ENCODE data around the gene PIAS4.

PIAS4 gene

DNA sequence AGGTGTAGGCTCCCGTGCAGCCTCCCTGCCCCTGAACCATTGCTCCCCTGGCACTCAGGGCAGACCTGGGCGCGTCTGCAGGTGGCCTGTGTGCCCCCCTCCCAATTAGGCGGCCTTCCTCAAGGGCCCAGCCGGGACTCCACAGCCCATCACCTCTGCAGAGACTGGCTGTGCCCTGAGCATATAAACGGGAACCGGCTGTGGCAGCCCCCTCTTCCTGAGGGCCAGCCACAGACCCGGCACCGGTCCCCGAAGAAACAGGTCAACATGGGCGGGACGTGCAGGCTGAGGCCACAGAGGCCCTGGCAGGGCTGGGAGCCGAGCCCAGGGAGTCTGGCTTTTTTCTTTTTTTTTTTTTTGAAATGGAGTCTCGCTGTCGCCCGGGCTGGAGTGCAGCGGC is 12.0 kb downstream of the PIAS4 start:
- Mint-ChIP-seq H3K4me3 (no peak overlapping the region), H3K9me3 (no peaks in the 10 kb centered on the region), H3K4me1 (peaks cover 7% of the 10 kb centered on the region), H3K36me3 (peaks cover 25% of the 10 kb centered on the region), H3K27ac (no peak overlapping the region)
- ATAC-seq (no peak), DNase-seq (ENCODE audit: low spot score in 2 of 2) (no peak)

DNA sequence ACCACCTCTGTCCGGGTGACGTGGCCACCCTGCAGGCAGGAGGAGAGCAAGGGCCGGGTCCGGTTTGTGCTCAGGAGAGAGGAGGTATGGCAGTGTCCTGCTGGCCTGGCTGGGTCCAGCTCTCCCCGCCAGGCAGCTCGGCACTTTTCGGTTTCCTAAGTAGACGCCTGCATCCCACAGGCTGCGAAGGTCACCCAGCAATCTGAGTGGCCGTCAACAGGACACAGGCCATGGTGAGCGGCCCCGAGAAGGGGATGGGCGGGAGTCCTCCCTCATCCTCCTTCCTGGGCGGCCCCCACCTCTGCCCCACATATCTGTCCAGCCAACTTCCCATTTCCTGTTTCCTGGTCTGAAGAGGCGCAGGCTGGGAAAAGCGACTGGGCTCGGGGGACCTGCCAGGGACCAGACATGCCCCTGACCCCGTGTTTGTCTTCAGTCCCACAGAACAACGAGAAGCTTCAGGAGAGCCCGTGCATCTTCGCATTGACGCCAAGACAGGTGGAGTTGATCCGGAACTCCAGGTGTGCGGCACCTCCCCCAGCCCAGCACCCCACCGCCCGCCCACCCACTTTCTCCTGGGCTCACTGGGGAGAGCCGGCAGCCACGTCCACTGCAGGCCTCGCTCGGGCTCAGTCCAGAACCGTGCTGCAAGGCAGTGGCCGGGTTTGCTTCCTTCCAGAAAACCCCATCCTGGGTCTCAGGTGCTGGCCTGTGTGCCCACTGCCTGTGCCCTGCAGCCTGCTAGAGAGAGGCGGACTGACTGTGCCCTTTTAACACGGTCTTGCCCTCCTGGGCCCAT is 16.3 kb downstream of the PIAS4 start:
- Mint-ChIP-seq H3K9me3 (no peaks in the 10 kb centered on the region), H3K4me1 (peaks cover under 1% of the 10 kb centered on the region), H3K4me3 (no peak overlapping the region), H3K27ac (peak overlapping the region; percentile 26), H3K36me3 (peaks cover 33% of the 10 kb centered on the region)
- DNase-seq (ENCODE audit: low spot score in 2 of 2) (no peak), ATAC-seq (no peak)

DNA sequence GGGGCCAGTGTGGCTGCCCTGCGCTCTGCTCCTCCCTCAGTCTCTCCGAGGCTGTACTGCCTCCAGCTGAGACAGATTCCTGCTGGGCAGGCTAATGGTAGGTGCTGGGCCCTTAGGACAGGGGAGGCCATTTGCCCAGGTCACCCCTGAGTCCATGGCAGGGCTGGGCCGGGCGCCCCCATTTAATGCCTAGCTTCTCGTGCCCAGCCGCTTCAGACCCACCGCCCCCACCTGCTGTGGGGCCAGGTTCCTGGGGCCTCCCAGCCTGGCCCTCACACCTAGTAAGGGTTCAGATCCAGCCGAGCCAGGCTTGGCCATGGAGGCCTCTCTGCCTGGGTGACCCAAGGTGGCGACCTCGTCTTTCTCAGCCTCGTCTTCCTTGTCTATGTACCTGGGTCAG is 17.8 kb downstream of the PIAS4 start:
- H3K4me3 Mint-ChIP-seq = no peak overlapping the region
- H3K27ac Mint-ChIP-seq = no peak overlapping the region
- no peaks in the 10 kb centered on the region for H3K9me3 Mint-ChIP-seq
- no peaks in the 10 kb centered on the region for H3K4me1 Mint-ChIP-seq
- ATAC-seq = peak; percentile 19
- peaks cover 42% of the 10 kb centered on the region for H3K36me3 Mint-ChIP-seq
- DNase-seq (ENCODE audit: low spot score in 2 of 2) = no peak

DNA sequence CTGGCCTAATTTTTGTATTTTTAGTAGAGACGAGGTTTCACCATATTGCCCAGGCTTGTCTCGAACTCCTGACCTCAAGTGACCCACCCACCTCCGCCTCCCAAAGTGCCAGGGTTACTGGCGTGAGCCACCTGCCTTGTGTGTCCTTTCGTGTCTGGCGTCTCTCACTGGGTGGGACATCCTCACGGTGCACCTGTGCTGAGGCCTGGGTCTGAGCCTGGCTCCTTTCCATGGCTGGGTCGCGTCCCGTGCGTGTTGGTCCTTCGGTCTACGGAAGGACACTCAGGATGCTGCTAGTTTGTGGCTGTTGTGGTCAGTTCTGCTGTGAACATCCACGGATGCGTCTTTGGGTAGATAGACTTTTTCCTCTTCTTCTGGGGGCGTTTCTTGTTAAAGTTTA is 19.6 kb downstream of the PIAS4 start:
- no peak for ATAC-seq
- H3K27ac Mint-ChIP-seq = no peak overlapping the region
- no peak for DNase-seq (ENCODE audit: low spot score in 2 of 2)
- peaks cover 54% of the 10 kb centered on the region for H3K36me3 Mint-ChIP-seq
- H3K9me3 Mint-ChIP-seq = no peaks in the 10 kb centered on the region
- H3K4me3 Mint-ChIP-seq = no peak overlapping the region
- no peaks in the 10 kb centered on the region for H3K4me1 Mint-ChIP-seq

DNA sequence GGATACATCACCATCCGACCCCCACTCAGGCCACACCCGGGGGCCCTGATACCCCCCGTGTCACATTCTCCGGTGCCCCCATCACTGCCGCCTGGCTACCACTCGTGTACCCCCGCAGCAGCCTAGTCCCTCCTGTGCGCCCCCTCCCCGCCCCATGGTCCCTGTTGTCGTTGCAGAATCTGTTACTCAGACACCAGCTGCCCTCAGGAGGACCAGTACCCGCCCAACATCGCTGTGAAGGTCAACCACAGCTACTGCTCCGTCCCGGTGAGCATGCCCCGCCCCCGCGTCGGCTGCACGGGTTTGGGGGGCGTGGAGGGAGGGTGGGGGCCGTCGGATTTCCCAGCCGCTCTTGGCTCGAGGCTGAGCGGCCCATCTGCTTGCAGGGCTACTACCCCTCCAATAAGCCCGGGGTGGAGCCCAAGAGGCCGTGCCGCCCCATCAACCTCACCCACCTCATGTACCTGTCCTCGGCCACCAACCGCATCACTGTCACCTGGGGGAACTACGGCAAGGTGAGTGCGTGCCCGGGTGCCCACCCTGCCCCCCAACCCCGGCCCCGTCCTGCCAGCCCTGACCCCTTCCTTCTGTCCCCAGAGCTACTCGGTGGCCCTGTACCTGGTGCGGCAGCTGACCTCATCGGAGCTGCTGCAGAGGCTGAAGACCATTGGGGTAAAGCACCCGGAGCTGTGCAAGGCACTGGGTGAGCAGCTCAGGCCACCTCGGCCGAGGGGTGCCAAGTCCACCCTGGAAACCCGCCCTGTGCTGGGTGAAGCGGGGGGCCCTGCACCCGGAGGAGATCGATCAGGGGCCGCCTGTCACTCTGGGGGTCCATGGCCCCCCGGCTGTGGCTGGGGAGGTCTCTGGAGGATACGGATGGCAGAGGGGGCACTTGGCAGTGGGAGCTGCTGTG is 21.1 kb downstream of the PIAS4 start:
- no peaks in the 10 kb centered on the region for H3K9me3 Mint-ChIP-seq
- no peak overlapping the region for H3K4me3 Mint-ChIP-seq
- no peak for DNase-seq (ENCODE audit: low spot score in 2 of 2)
- no peak for ATAC-seq
- peaks cover 62% of the 10 kb centered on the region for H3K36me3 Mint-ChIP-seq
- H3K27ac Mint-ChIP-seq = no peak overlapping the region
- H3K4me1 Mint-ChIP-seq = no peaks in the 10 kb centered on the region

DNA sequence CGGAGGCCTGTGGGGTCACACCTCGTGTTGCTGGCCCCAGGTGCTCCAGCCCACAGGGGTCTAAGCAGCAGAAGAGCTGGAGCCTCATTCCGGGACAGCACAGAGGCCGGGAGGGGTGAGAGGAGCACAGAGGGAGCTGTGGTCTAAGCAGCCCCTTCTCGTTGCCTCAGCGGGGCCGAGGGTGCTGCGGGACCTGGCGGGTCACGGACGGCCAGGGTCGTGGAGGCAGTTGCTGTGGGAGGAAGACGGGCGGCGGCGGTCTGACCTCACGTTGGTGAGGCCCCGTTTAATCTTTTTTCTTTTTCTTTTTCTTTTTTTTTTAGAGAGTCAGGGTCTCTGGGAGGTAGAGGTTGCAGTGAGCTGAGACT is 21.7 kb downstream of the PIAS4 start:
- H3K27ac Mint-ChIP-seq = no peak overlapping the region
- peaks cover 62% of the 10 kb centered on the region for H3K36me3 Mint-ChIP-seq
- no peak for DNase-seq (ENCODE audit: low spot score in 2 of 2)
- no peaks in the 10 kb centered on the region for H3K4me1 Mint-ChIP-seq
- no peak for ATAC-seq
- no peaks in the 10 kb centered on the region for H3K9me3 Mint-ChIP-seq
- no peak overlapping the region for H3K4me3 Mint-ChIP-seq

DNA sequence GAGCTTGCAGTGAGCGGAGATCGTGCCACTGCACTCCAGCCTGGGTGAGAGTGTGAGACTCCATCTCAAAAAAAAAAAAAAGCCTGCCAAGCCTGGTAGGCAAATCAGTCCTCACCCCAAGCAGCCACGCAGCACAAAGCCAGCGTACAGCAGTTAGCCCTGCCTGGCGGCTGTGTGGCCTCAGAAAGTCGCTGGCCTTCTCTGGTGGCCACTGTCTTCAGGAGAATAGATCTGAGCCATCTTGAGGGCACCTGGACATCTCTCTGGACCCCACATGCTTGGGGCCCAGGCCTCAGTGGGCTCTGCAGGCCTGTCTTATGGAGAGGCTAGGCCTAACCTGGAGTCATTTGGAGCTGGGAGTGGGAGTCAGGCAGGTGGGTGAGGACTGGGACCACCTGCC is 23.0 kb downstream of the PIAS4 start:
- no peak overlapping the region for H3K4me3 Mint-ChIP-seq
- peak overlapping the region; percentile 60 for H3K27ac Mint-ChIP-seq
- DNase-seq (ENCODE audit: low spot score in 2 of 2) (no peak), ATAC-seq (no peak)
- no peaks in the 10 kb centered on the region for H3K4me1 Mint-ChIP-seq
- no peaks in the 10 kb centered on the region for H3K9me3 Mint-ChIP-seq
- peaks cover 59% of the 10 kb centered on the region for H3K36me3 Mint-ChIP-seq

DNA sequence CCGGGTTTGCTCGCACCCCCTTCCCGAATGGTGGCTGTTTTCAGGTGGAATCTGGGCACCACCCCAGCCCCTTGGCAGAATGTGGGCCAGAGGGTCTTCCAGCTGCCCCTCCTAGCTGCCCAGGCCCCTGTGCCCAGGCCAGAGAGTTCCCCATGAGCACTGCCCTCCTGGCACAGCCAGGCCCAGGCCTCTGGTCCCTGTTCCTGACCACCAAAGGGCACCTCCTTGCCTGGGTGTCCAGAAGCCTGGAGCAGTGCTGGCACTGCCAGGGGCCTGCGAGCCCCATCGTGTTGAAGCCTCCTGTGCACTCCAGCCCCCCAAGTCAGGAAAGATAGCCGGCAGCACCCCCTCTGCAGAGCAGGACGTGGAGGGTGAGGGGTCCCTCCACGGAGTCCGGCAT is 23.4 kb downstream of the PIAS4 start:
- H3K9me3 Mint-ChIP-seq = no peaks in the 10 kb centered on the region
- DNase-seq (ENCODE audit: low spot score in 2 of 2) (no peak), ATAC-seq (no peak)
- peaks cover 55% of the 10 kb centered on the region for H3K36me3 Mint-ChIP-seq
- H3K27ac Mint-ChIP-seq = peak overlapping the region; percentile 60
- H3K4me3 Mint-ChIP-seq = no peak overlapping the region
- no peaks in the 10 kb centered on the region for H3K4me1 Mint-ChIP-seq

DNA sequence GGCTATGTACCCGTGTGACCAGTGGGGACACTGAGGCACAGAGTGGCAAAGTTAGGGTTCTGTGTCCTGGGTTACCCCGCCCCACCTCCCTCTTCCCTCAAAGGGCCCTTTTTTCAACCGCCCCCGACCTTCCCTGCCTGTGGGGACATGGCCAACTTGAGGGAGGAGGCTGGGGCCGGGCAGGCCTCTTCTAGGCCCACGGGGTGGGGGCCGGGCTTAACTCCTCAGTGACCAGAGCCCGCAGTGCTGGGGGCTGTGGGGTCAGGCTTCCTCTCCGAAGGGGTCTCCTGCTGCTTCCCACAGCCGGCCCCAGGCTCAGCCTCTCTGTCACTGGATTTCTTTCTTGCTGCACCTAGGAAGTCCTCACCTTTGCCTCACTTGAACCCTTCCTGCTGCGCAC is 23.9 kb downstream of the PIAS4 start:
- no peak for ATAC-seq
- Mint-ChIP-seq H3K4me1 (no peaks in the 10 kb centered on the region), H3K27ac (peak overlapping the region; percentile 60)

DNA sequence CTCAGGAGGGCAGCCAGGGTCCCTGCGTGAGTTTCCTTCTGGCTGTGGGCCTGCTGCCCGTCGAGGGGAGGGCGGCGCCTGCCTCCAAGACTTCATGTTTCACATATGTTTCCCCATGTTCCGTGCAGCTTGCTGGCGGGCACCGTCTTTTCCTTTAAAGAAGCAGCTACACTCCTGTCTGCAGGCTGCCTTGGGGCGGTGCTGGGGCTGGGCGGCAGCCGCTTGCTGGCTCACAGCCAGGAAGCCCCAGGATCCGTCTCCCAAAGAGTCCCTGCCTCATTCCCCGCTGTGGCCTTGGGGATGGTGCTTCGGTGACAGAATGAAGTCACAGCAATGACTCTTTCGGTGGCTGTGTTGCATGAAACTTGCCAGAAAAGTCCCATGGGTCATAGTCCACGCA is 24.9 kb downstream of the PIAS4 start:
- no peak for ATAC-seq
- DNase-seq (ENCODE audit: low spot score in 2 of 2) = no peak
- Mint-ChIP-seq H3K27ac (peak overlapping the region; percentile 10), H3K4me3 (no peak overlapping the region), H3K36me3 (peaks cover 42% of the 10 kb centered on the region), H3K4me1 (no peaks in the 10 kb centered on the region), H3K9me3 (no peaks in the 10 kb centered on the region)

More for the DNA sequence above, 23.9 kb downstream of the PIAS4 start:
- Mint-ChIP-seq H3K36me3 (peaks cover 50% of the 10 kb centered on the region), H3K4me3 (no peak overlapping the region), H3K9me3 (no peaks in the 10 kb centered on the region)
- no peak for DNase-seq (ENCODE audit: low spot score in 2 of 2)

DNA sequence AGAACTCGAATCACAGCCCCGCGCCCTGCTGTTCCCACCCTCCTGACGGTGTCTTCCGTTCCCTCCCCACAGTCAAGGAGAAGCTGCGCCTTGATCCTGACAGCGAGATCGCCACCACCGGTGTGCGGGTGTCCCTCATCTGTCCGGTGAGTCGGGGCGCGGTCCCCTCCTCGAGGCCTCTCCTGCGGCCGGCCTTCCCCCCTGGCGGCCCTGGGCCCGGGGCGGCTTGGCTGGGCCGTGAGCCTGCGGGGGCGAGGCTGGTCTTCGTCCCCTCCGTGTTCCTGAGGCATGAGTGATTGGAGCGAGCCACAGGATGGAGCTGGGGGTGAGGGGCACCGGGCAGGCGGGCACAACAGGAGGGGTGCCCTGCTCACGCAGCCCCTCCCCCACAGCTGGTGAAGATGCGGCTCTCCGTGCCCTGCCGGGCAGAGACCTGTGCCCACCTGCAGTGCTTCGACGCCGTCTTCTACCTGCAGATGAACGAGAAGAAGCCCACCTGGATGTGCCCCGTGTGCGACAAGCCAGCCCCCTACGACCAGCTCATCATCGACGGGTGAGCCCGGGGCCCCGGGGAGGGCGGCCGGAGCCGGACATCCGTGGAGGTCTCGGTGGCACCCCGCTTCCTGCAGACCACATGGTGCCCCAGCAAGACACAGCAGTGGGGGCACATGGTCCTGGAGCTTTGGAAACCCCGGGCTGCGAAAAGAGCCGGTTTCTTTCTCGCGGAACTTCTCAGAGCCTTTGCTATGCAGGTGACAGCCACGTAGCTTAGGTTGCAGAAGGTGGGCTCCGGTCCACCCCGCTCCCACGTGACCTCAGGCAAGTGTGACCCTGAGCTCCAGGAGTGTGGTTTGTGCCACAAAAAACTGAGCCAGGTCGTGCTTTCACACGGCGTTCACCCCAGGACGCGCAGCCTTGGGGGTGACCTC is 25.8 kb downstream of the PIAS4 start:
- no peak overlapping the region for H3K4me3 Mint-ChIP-seq
- no peak for ATAC-seq
- DNase-seq (ENCODE audit: low spot score in 2 of 2) = no peak
- peaks cover 48% of the 10 kb centered on the region for H3K36me3 Mint-ChIP-seq
- peak overlapping the region; percentile 10 for H3K27ac Mint-ChIP-seq
- no peaks in the 10 kb centered on the region for H3K9me3 Mint-ChIP-seq
- no peaks in the 10 kb centered on the region for H3K4me1 Mint-ChIP-seq

DNA sequence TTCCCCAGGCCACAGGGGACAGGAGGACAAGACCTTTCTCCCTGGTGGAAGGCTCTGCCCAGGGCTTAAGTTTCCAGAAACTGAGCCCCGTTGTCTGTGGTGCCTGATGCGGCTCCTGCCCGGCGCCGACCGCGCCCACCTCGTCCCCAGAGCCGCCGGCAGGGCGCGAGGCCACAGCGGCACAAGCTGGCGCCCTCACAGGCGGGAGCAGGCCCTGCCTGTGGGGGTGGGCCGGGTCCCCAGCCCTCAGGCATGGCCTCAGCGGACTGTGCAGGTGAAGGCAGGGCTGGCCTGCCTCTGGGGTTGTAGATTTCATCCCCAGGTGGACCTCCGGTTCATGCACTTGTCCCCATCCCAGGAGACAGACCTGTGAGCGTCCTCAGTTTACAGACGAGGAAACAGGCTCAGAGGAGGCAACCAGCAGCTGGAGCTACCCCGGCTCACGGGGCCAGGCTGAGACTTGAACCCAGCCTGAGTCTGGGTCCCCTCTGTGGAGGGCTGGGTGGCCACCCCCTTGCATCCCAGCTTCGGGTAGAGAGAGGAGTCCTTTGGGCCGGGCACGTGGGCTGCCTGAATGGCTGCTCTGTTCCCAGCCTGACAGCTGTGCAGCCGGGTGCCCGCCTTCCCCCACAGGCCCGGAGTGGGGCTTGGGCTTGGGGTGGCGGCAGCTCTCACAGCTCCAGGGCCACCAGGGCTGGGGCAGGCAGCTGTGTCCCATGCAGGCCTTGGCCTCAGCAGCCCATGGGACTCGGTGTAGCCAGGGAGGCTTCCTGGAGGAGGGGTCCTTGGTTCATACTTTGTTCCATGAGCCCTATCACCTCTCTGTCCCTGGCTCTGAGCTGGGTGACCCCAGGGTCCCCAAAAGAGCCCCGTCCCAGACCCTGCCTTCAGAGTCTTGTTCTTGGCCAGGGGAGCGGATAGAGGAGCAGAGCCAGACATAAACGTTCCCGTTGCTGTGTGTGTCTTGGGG is 26.8 kb downstream of the PIAS4 start:
- H3K9me3 Mint-ChIP-seq = no peaks in the 10 kb centered on the region
- peaks cover 52% of the 10 kb centered on the region for H3K36me3 Mint-ChIP-seq
- DNase-seq (ENCODE audit: low spot score in 2 of 2) (no peak), ATAC-seq (no peak)
- H3K4me3 Mint-ChIP-seq = no peak overlapping the region
- no peaks in the 10 kb centered on the region for H3K4me1 Mint-ChIP-seq
- H3K27ac Mint-ChIP-seq = no peak overlapping the region

DNA sequence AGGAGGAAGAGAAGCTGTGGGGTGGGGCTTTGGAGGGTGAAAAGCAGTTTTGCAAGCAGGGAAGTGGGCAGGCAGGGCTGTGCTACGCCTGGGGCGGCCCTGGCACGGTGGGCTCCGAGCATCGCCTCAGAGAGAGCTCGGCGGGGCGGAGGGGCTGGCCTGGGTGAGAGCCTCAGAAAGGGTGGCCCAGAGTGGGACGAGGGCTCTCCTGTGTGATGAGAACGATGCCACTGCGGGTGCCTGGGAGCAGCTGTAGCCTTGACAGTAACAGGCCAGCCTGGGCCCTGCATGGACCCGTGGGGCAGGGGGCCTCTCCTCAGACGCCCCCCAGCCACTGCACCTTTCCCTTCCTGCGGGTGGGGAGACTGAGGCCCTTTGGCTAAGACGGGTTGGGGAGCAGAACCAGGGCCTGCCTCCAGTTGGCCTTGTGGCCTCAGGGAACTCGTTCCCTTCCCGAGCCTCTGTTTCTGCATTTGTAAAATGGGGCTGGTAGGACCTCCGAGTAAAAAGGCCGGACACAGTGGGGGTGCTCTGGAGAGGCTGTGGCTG is 27.6 kb downstream of the PIAS4 start:
- H3K36me3 Mint-ChIP-seq = peaks cover 53% of the 10 kb centered on the region
- no peak for DNase-seq (ENCODE audit: low spot score in 2 of 2)

DNA sequence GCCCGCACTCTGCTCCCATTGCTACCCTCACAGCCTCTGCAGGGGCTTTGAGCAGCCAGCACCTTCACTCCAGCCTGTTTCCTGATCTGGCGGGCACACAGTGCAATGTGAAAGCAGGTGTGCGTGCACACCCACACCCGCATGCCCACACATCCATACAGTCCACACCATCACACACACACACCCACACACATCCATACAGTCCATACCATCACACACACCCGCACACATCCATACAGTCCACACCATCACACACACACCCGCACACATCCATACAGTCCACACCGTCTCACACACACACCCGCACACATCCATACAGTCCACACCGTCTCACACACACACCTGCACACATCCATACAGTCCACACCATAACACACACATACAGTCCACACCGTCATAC is 28.0 kb downstream of the PIAS4 start:
- DNase-seq (ENCODE audit: low spot score in 2 of 2) = no peak
- Mint-ChIP-seq H3K27ac (no peak overlapping the region), H3K9me3 (no peaks in the 10 kb centered on the region), H3K4me1 (no peaks in the 10 kb centered on the region), H3K4me3 (no peak overlapping the region), H3K36me3 (peaks cover 56% of the 10 kb centered on the region)
- ATAC-seq = peak; percentile 23

More for the DNA sequence above, 27.6 kb downstream of the PIAS4 start:
- Mint-ChIP-seq H3K4me1 (no peaks in the 10 kb centered on the region), H3K4me3 (no peak overlapping the region), H3K27ac (no peak overlapping the region), H3K9me3 (no peaks in the 10 kb centered on the region)
- peak; percentile 4 for ATAC-seq
